Measurements from ENCODE around the gene NXN. TPM values are rescaled to one million over a fixed set of nuclear protein-coding genes. Genes with fewer than 3 reads are reported as not detected.
"Not testable (repeated sequence)": the region's sequence is repeated elsewhere in the genome, so short reads cannot be mapped to it uniquely, and the experiment has no call there.

The NXN gene
- total RNA-seq, 1 donor from 2014 or later, result 67.3 TPM

DNA sequence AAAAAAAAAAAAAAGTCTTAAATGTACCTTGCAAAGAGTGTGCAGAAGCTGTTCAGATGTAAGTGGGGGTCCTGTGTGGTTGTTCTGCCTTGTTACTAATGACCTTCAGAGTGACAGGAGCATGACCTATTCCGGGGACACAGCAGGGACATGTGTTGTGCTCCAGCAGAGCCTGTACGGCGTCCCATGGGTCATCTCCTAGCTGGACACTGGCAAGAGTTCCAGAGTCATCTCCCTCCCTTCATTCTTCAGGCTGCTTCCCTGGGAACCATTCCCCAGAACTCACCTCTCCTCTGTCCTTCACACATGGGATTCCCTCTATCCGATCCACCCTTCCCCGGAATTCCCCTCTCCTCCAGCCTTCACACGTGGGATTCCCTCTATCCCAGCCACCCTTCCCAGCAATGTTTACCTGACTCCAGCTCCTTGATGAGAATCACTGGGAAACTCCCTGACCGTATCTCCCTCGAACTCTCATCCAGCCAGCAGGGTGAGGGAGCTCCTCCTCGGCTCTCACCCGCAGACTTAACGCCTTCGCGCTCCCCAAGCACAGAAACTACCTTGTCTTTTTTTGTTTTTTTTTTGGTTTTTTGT is 111.6 kb downstream of the NXN start:
- no peak overlapping the region for H3K4me3 ChIP-seq
- H3K4me1 ChIP-seq, result peaks cover 5 to 11% of the 10 kb centered on the region in 2 donors
- no peak overlapping the region for H3K27ac ChIP-seq
- intact Hi-C loops (cut with DNase I), result no loop called here
- H3K36me3 ChIP-seq, result no peaks in the 10 kb centered on the region
- DNase-seq (ENCODE audit: low spot score in 2 of 2), result no peak
- no peaks in the 10 kb centered on the region for H3K9me3 ChIP-seq
- TF ChIP-seq CTCF (IDR thresholded peaks at IDR 0.05), result no peak
- H3K27me3 ChIP-seq, result no peaks in the 10 kb centered on the region

GRCh38 chr17:867238-867637 is 112.3 kb downstream of the NXN start:
- intact Hi-C loops (cut with DNase I); H3K27me3 ChIP-seq; DNase-seq (ENCODE audit: low spot score in 2 of 2); H3K4me3 ChIP-seq; H3K36me3 ChIP-seq; H3K9me3 ChIP-seq; H3K27ac ChIP-seq: not testable (repeated sequence)
- peaks cover 5 to 11% of the 10 kb centered on the region in 2 donors for H3K4me1 ChIP-seq

GRCh38 chr17:866568-867103 is 112.9 kb downstream of the NXN start:
- DNase-seq (ENCODE audit: low spot score in 2 of 2), result no peak
- peaks cover 5 to 11% of the 10 kb centered on the region in 2 donors for H3K4me1 ChIP-seq
- H3K27ac ChIP-seq, result no peak overlapping the region
- H3K4me3 ChIP-seq, result no peak overlapping the region
- intact Hi-C loops (cut with DNase I), result no loop called here
- no peaks in the 10 kb centered on the region for H3K36me3 ChIP-seq
- TF ChIP-seq CTCF (IDR thresholded peaks at IDR 0.05), result no peak
- no peaks in the 10 kb centered on the region for H3K9me3 ChIP-seq
- H3K27me3 ChIP-seq, result no peaks in the 10 kb centered on the region

GRCh38 chr17:864315-864714 is 115.3 kb downstream of the NXN start:
- H3K27ac ChIP-seq, result no peak overlapping the region
- H3K4me3 ChIP-seq, result no peak overlapping the region
- no peaks in the 10 kb centered on the region for H3K27me3 ChIP-seq
- intact Hi-C loops (cut with DNase I), result no loop called here
- H3K4me1 ChIP-seq, result peaks cover 0 to 6% of the 10 kb centered on the region in 2 donors
- no peak for TF ChIP-seq CTCF (IDR thresholded peaks at IDR 0.05)
- DNase-seq (ENCODE audit: low spot score in 2 of 2), result no peak
- no peaks in the 10 kb centered on the region for H3K36me3 ChIP-seq
- no peaks in the 10 kb centered on the region for H3K9me3 ChIP-seq

- intact Hi-C loops (cut with DNase I), result no loop called here
- TF ChIP-seq CTCF (IDR thresholded peaks at IDR 0.05), result no peak
- no peaks in the 10 kb centered on the region for H3K36me3 ChIP-seq
- H3K27me3 ChIP-seq, result no peaks in the 10 kb centered on the region
- no peak overlapping the region for H3K27ac ChIP-seq
- no peak overlapping the region for H3K4me3 ChIP-seq
- no peak for DNase-seq (ENCODE audit: low spot score in 2 of 2)
- no peaks in the 10 kb centered on the region for H3K9me3 ChIP-seq
- peaks cover 0 to 6% of the 10 kb centered on the region in 2 donors for H3K4me1 ChIP-seq
Observed at GRCh38 chr17:863880-864279, 115.7 kb downstream of the NXN start.

- DNase-seq (ENCODE audit: low spot score in 2 of 2), result no peak
Observed at GRCh38 chr17:862582-862981, 117.0 kb downstream of the NXN start.

More at GRCh38 chr17:862582-862981, 117.0 kb downstream of the NXN start:
- peaks cover 0 to 4% of the 10 kb centered on the region in 2 donors for H3K4me1 ChIP-seq
- no peaks in the 10 kb centered on the region for H3K36me3 ChIP-seq
- no peaks in the 10 kb centered on the region for H3K27me3 ChIP-seq
- intact Hi-C loops (cut with DNase I), result no loop called here
- no peak overlapping the region for H3K27ac ChIP-seq
- no peak overlapping the region for H3K4me3 ChIP-seq
- H3K9me3 ChIP-seq, result no peaks in the 10 kb centered on the region
- TF ChIP-seq CTCF (IDR thresholded peaks at IDR 0.05), result no peak

Measured in ascending aorta (tissue), 2 donors.